NK-92 treated with Interleukin-12 subunit alpha and Interleukin-12 subunit beta, amount 100 ng/mL, for 24 hours (cell line): ENCODE data around the gene CALML6.

Experiments
- DNase-seq: peaks from one replicate; lab custom pipeline; 2025; lab: John Stamatoyannopoulos, UW

CALML6 gene

DNA sequence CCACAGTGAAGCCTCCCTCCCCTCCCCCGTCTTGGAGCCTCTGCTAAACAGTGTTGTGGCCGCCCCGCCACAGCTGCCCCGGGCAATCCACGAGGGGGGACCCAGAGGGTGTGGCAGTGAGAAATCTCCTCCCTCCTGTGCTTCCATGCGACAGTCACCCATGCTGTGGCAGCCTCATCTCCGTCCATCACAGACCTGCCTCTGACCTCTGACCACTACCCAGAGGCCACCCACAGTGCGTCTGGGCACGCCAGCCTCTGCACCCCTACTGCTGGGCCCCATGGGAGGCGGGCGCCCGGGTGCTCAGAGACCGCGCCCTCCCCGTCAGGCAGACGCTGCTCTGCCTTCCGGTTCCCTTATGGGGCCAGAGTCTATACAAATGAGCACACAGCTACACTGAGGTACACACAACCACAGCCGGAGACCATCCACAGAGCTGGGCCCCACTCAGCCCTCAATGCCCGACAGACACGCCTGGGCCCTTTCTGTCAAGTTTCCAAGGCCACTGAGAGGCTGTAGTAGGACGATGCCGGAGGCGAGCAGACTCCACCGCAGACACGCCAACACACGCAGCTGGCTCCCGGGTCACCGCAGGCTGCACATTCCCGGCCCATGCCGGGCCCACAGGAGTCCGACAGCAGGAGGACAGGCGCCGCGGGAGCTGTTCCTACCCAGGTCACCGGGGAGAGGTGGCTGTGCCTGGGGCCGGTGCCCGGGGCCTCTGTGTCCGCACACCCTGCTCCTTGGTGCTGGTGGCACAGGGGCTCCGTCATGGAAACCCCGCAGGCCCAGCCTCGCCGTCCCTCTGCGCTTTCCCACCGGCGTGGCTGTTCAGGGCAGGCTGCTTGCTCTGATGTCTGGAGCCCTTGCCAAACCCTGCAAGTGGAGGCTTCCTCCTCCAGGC, 27.9 kb downstream of the CALML6 start:
- no peak for DNase-seq

GRCh38 chr1:1943834-1944570, 28.9 kb downstream of the CALML6 start:
- DNase-seq = no peak

GRCh38 chr1:1945782-1946393, 30.8 kb downstream of the CALML6 start:
- no peak for DNase-seq

GRCh38 chr1:1946540-1946939, 31.5 kb downstream of the CALML6 start:
- no peak for DNase-seq

GRCh38 chr1:1947493-1947892, 32.4 kb downstream of the CALML6 start:
- DNase-seq = no peak

DNA sequence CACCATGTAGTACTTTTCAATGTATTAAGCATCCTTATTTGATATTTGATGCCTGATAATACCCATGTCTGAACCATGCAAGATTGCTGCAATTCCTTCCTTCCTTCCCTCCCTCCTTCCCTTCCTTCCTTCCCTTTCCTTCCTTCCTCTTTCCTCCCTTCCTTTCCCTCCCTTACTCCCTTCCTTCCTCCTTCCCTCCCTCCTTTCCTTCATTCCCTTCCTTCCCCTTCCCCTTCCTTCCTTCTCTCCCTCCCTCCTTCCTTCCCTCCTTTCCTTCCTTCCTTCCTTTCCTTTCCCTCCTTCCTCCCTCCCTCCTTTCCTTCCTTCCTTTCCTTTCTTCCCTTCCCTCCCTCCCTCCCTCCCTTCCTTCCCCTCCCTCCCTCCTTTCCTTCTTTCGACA, 33.7 kb downstream of the CALML6 start:
- DNase-seq = no peak

DNA sequence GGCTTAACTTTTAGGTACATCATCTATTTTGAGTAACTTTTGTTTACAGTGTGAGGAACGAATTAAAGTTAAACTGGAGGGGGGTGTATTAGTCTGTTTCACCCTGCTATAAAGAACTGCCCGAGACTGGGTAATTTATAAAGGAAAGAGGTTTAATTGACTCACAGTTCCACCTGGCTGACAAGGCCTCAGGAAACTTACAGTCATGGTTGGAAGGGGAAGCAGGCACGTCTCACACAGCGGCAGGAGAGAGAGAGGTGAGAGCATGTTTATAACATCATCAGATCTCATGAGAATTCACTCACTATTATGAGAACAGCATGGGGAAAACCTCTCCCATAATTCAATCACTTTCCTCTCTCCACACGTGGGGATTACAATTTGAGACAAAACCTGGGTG, 35.9 kb downstream of the CALML6 start:
- DNase-seq = no peak

GRCh38 chr1:1954015-1954414, 39.0 kb downstream of the CALML6 start:
- DNase-seq = no peak

GRCh38 chr1:1954831-1955441, 39.9 kb downstream of the CALML6 start:
- DNase-seq = no peak

DNA sequence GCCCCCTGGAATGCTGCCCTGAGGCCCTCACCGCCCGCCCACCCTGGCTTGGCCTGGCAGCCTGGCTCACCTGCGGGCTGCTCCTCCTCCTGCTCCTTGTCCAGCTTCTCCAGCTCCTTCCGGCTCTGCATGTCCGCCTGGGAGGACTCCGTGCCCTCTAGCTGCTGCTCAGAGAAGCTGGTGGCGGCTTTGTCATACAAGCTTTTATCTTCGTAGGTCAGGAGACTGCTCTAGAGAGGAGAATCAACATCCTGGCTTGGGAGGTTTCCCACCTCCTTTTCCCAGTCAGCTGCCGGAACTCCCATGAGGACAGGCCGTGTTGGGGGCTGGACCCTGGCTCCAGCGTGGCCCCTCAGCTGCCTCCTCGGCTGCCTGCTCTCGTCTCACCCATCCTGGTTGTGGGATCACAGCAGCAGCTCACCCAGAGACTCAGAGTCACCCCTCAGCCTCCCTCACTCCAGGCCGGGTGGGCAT, 40.6 kb downstream of the CALML6 start:
- no peak for DNase-seq

DNA sequence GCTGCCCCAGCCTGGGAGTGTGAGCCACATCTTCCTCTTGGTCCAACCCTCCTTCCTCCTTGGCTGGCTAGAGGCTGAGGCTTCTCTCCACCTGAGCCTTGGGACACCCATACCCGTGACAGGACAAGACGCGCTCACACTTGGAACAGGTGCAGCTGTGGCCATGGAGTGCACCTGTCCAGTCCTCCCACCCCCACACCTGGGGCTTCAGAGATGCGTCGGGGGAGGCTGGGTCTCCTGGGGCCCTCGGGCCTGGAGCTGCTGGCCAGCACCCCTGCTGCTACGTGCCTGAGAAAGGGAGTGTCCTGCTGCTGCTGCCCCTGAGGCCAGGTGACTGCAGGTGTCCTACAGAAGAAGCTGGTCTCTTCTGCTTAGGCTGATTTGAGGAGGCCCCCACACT, 41.0 kb downstream of the CALML6 start:
- DNase-seq = no peak

DNA sequence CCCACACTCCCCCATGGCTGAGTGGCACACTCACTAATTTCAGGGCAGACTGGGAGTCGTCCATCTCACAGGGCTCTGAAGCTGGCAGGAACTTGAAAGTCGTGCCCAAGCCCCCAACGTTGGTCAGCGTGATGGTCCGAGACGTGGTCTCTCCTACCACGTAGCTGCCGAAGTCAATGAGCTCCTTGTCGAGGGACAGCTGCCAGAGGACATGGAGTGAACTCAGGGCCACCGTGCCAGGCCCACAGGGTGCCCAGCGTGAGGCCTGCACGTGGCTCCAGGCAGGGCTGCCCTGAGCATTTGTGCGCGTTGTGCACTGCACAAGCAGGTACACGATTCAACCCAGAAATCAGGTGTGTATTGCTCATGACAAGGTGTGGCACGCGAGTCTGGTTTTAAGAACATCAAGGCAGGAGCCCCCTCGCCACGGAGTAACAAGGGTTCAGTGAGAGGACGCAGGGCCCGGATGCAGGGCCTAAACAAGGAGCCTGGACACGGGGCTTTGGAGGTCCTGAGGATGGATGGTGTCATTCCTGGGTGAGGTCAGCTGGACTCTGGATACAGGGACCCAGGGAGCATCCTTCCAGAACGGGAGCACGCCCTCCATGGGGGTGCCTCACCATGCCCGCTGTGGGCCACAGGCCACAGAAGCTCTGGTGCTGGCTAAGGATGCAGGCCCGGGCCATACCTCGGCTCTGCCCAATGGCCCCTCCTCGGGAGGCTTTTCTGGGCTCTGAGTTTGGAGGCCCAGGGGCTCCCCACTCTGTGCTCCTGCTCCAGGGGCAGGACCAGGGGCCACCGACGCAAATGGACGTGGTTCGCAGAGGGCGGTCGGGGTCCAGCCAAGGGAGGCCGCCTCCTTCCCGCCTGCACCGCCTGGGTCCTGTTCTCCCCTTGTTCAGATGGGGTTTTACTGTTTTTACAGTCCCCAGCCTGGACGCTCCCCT, 41.8 kb downstream of the CALML6 start:
- no peak for DNase-seq

DNA sequence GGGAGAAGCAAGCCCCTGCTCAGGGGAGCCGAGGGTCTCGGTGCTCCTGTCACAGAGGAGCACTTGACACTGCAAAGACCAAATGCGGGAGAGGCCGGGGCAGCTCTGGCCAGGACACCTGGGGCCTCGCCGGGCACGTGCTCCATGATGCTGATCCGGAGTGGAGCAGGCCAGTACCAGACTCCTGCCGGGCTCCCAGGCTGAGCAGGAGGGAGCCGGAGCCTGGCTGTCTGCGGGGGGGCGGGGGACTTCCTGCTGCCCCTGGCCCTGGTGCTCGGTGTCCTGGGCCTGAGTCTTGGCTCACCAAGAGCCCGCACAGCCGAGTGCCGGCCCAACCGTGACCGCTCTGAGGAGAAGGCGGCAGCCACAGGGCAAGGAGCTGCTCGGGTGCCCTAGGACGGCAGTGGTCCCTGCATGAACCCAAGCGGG, 42.5 kb downstream of the CALML6 start:
- DNase-seq = no peak

GRCh38 chr1:1958071-1958541, 43.0 kb downstream of the CALML6 start:
- DNase-seq = no peak

DNA sequence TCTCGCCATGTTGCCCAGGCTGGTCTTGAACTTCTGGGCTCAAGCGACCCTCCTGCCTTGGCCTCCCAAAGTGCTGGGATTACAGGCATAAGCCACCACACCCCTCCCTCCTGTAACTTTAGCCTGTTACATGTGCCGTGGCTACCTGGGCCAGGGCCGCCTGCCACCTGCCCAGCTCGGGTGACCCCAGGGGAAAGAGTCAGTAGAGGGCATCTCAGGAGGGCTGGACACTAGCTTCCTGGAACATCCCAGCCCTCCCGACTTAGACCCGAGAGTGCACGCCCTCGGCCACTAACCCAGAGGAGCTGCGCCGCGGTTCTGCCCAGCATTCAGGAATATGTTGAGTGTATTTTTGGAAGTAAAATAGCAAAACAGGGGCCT, 44.4 kb downstream of the CALML6 start:
- DNase-seq = no peak

- peak; percentile 26 for DNase-seq
Measured at GRCh38 chr1:1959840-1960479, 44.9 kb downstream of the CALML6 start.

GRCh38 chr1:1960480-1961196, 45.6 kb downstream of the CALML6 start:
- DNase-seq = no peak

GRCh38 chr1:1962752-1963151, 47.7 kb downstream of the CALML6 start:
- DNase-seq = no peak

DNA sequence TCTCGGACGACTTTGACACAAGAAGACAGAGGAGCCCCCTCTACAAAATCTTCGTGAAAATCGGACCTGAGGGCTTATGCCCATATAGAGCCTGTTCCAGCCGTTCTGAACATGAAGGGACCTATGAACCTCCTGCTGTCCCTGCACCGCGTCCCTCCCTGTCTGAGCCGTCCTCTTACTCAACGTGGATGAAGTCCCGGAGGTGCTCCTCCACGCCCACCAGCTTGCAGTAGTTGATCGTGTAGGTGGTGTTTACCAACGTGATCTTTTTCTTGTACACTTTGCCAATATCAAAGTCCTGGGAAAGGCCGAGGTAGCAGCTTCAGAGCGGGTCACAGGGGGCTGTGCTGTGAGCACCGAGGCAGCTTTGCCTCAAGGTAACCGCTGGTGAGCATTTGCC, 48.5 kb downstream of the CALML6 start:
- no peak for DNase-seq

- DNase-seq = no peak
Measured at GRCh38 chr1:1964811-1965210, 49.8 kb downstream of the CALML6 start.
